Measurements from ENCODE around the gene TMC1.

The TMC1 gene

DNA sequence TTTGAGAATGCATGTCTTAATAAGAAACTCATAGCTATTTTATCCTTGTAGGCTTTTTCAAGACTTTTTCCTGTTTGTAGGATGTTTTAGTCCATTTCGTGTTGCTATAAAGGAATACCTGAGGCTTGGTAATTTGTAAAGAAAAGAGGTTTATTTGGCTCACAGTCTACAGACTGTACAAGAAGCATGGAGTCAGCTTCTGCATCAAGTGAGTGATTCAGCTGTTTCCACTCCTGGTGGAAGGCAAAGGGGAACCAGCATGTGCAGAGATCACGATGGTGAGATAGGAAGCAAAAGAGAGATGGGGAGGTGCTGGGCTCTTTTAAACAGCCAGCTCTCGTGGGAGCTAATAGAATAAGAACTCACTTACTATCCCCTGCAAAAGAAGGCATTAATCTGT is 254.2 kb downstream of the TMC1 start:
- DNase-seq (ENCODE audit: low spot score) (no peak), ATAC-seq (ENCODE audit: low read depth) (no peak)
- Histone ChIP-seq H3K27me3 (ENCODE audit: insufficient read depth, poor library complexity, severe bottlenecking) (no peaks in the 10 kb centered on the region), H3K36me3 (ENCODE audit: low read depth) (no peaks in the 10 kb centered on the region), H3K4me1 (ENCODE audit: insufficient read depth, poor library complexity, severe bottlenecking) (no peaks in the 10 kb centered on the region), H3K27ac (ENCODE audit: poor library complexity, severe bottlenecking) (no peak overlapping the region), H3K9me3 (ENCODE audit: severe bottlenecking) (no peaks in the 10 kb centered on the region), H3K4me3 (ENCODE audit: severe bottlenecking) (no peak overlapping the region)
- TF ChIP-seq, protein P1, sequence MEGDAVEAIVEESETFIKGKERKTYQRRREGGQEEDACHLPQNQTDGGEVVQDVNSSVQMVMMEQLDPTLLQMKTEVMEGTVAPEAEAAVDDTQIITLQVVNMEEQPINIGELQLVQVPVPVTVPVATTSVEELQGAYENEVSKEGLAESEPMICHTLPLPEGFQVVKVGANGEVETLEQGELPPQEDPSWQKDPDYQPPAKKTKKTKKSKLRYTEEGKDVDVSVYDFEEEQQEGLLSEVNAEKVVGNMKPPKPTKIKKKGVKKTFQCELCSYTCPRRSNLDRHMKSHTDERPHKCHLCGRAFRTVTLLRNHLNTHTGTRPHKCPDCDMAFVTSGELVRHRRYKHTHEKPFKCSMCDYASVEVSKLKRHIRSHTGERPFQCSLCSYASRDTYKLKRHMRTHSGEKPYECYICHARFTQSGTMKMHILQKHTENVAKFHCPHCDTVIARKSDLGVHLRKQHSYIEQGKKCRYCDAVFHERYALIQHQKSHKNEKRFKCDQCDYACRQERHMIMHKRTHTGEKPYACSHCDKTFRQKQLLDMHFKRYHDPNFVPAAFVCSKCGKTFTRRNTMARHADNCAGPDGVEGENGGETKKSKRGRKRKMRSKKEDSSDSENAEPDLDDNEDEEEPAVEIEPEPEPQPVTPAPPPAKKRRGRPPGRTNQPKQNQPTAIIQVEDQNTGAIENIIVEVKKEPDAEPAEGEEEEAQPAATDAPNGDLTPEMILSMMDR (IDR thresholded peaks at IDR 0.05; ENCODE audit: poor library complexity, severe bottlenecking): no peak

DNA sequence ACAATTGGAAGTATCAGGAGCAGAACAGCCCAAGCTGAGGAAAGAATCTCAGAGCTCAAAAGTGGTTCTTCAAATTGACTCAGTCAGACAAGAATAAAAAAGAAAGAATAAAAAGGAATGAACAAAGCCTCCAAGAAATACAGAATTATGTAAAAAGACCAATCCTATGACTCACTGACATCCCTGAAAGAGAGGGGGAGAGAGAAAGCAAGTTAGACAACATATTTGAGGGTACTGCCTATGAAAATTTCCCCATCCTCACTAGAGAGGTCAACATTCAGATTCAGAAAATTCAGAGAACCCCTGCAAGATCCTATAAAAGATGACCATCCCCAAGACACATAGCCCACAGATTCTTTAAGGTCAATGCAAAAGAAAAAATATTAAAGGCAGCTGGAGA is 258.2 kb downstream of the TMC1 start:
- DNase-seq (ENCODE audit: low spot score) (no peak), ATAC-seq (ENCODE audit: low read depth) (no peak)
- H3K27ac ChIP-seq (ENCODE audit: poor library complexity, severe bottlenecking): no peak overlapping the region
- no peaks in the 10 kb centered on the region for H3K36me3 ChIP-seq (ENCODE audit: low read depth)
- TF ChIP-seq, protein P1 (IDR thresholded peaks at IDR 0.05; ENCODE audit: poor library complexity, severe bottlenecking): no peak
- H3K4me1 ChIP-seq (ENCODE audit: insufficient read depth, poor library complexity, severe bottlenecking): no peaks in the 10 kb centered on the region
- H3K9me3 ChIP-seq (ENCODE audit: severe bottlenecking): no peaks in the 10 kb centered on the region
- no peaks in the 10 kb centered on the region for H3K27me3 ChIP-seq (ENCODE audit: insufficient read depth, poor library complexity, severe bottlenecking)
- H3K4me3 ChIP-seq (ENCODE audit: severe bottlenecking): no peak overlapping the region

DNA sequence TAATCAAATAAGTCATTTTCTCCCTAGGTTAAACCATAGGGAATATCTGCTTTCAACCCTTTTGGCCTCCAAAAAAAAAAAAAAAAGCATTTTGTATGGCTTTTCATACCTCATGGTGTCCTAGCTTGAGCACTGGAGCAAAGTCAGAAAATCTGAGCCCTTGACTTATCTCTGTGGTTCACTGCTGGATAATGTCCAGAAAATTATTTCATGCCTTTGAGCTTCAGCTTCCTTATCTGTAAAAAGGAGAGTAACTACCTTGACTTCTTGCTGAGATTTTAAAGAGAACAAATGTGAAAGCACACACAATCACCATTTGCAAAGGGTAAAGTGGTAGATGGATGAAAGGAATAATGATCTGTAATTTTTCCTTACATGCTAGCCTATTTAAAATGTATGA is 265.5 kb downstream of the TMC1 start:
- H3K9me3 ChIP-seq (ENCODE audit: severe bottlenecking): no peaks in the 10 kb centered on the region
- DNase-seq (ENCODE audit: low spot score) (no peak), ATAC-seq (ENCODE audit: low read depth) (no peak)
- H3K4me3 ChIP-seq (ENCODE audit: severe bottlenecking): no peak overlapping the region
- no peaks in the 10 kb centered on the region for H3K27me3 ChIP-seq (ENCODE audit: insufficient read depth, poor library complexity, severe bottlenecking)
- no peaks in the 10 kb centered on the region for H3K4me1 ChIP-seq (ENCODE audit: insufficient read depth, poor library complexity, severe bottlenecking)
- TF ChIP-seq, protein P1 (IDR thresholded peaks at IDR 0.05; ENCODE audit: poor library complexity, severe bottlenecking): no peak
- H3K27ac ChIP-seq (ENCODE audit: poor library complexity, severe bottlenecking): no peak overlapping the region
- H3K36me3 ChIP-seq (ENCODE audit: low read depth): no peaks in the 10 kb centered on the region

DNA sequence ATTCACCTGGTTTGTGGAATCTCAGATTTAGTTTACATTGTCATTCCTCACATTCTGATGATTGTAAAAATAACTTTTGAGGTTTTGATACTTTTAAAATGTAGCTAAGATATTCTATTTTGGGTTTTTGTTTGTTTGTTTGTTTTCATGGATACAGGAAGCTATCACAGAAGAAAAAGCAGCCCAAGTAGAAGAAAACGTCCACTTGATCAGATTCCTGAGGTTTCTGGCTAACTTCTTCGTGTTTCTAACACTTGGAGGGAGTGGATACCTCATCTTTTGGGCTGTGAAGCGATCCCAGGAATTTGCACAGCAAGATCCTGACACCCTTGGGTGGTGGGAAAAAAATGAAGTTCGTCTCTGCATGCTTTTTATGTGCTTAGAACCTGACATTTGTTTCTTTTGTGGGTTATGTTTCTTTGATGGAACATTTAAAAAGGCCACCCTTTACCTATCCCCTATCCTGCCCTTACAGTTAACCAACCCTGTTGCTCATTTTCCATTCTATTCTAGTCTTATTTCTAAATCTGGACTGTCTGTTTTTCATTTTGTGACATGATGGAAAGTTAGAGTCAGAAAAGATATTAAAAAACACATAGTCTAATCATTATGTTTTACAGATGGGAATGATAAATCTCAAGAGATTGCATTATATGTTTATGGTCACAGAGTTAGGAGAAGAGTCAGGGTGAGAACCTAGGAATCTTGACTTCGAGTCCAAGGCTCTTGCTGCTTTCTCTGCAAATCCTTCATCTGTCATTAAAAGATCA is 267.7 kb downstream of the TMC1 start:
- Histone ChIP-seq H3K4me3 (ENCODE audit: severe bottlenecking) (no peak overlapping the region), H3K27ac (ENCODE audit: poor library complexity, severe bottlenecking) (no peak overlapping the region), H3K36me3 (ENCODE audit: low read depth) (no peaks in the 10 kb centered on the region), H3K27me3 (ENCODE audit: insufficient read depth, poor library complexity, severe bottlenecking) (no peaks in the 10 kb centered on the region), H3K9me3 (ENCODE audit: severe bottlenecking) (no peaks in the 10 kb centered on the region), H3K4me1 (ENCODE audit: insufficient read depth, poor library complexity, severe bottlenecking) (no peaks in the 10 kb centered on the region)
- TF ChIP-seq, protein P1 (IDR thresholded peaks at IDR 0.05; ENCODE audit: poor library complexity, severe bottlenecking): no peak
- no peak for DNase-seq (ENCODE audit: low spot score)
- no peak for ATAC-seq (ENCODE audit: low read depth)

DNA sequence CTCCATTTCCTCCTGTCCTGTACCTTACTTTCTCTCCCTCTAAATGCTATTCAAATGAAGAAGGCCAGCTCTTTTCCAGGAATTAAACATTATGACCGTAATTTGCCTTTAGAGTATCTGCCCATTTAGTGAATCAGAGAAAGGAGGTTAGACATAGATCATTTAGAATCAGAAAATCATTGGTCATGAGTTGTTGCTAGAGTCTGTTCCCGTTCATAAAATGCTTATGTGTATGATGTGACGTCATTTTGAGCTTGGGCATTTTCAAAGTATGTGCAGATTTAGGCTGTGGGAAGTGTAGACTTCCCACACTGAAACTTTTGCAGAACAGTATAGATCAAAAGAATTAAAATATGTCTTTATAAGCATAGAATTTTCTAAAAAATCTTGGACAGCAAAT is 268.5 kb downstream of the TMC1 start:
- Histone ChIP-seq H3K4me1 (ENCODE audit: insufficient read depth, poor library complexity, severe bottlenecking) (peaks cover 3% of the 10 kb centered on the region), H3K9me3 (ENCODE audit: severe bottlenecking) (no peaks in the 10 kb centered on the region), H3K36me3 (ENCODE audit: low read depth) (no peaks in the 10 kb centered on the region), H3K4me3 (ENCODE audit: severe bottlenecking) (no peak overlapping the region), H3K27ac (ENCODE audit: poor library complexity, severe bottlenecking) (no peak overlapping the region), H3K27me3 (ENCODE audit: insufficient read depth, poor library complexity, severe bottlenecking) (no peaks in the 10 kb centered on the region)
- ATAC-seq (ENCODE audit: low read depth) (no peak), DNase-seq (ENCODE audit: low spot score) (no peak)
- TF ChIP-seq, protein P1 (IDR thresholded peaks at IDR 0.05; ENCODE audit: poor library complexity, severe bottlenecking): no peak
